NB4 (cell line): ENCODE data around the gene PDE4D.

Experiments
- DNase-seq: peaks from one replicate; pipeline ENCODE4 v3.0.0; 2010; ENCODE audit warnings: low read depth
- H3K4me3 ChIP-seq: one replicate; pipeline ENCODE4 v1.5.1; 2011; ENCODE audit warnings: mild to moderate bottlenecking, low read depth, low read length, moderate library complexity
- MYC ChIP-seq: IDR thresholded peaks from 2 replicates; pipeline ENCODE4 v1.6.1; 2011; ENCODE audit warnings: low read depth, low read length
- POLR2A ChIP-seq: IDR thresholded peaks from 2 replicates; pipeline ENCODE4 v1.6.1; 2011; ENCODE audit warnings: mild to moderate bottlenecking; ENCODE audit not compliant: insufficient read length; ENCODE audit errors: extremely low read depth
- TF ChIP-seq, protein P1 (sequence below): IDR thresholded peaks from one replicate; pipeline ENCODE4 v1.5.1; 2012; ENCODE audit warnings: low read depth, low read length
- TF ChIP-seq, protein P2 (sequence below): IDR thresholded peaks from 2 replicates; pipeline ENCODE4 v1.6.1; 2011; ENCODE audit warnings: low read depth, low read length

PDE4D gene

DNA sequence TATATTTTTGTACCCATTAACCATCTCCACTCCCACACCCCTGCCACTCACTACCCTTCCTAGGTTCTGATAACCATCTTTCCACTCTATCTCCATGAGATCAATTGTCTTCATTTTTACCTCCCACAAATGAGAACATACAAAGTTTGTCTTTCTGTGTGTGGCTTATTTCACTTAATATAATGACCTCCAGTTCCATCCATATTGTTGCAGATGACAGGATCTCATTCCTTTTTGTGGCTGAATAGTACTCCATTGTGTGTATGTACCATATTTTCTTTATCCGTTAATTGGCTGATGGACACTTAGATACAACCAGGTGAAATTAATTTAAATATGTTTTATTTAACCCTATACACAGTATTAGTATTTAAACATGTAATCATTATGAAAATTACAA lies 552.9 kb downstream of the PDE4D start:
- TF ChIP-seq POLR2A (no peak), MYC (no peak)
- TF ChIP-seq, protein P1, sequence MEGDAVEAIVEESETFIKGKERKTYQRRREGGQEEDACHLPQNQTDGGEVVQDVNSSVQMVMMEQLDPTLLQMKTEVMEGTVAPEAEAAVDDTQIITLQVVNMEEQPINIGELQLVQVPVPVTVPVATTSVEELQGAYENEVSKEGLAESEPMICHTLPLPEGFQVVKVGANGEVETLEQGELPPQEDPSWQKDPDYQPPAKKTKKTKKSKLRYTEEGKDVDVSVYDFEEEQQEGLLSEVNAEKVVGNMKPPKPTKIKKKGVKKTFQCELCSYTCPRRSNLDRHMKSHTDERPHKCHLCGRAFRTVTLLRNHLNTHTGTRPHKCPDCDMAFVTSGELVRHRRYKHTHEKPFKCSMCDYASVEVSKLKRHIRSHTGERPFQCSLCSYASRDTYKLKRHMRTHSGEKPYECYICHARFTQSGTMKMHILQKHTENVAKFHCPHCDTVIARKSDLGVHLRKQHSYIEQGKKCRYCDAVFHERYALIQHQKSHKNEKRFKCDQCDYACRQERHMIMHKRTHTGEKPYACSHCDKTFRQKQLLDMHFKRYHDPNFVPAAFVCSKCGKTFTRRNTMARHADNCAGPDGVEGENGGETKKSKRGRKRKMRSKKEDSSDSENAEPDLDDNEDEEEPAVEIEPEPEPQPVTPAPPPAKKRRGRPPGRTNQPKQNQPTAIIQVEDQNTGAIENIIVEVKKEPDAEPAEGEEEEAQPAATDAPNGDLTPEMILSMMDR, result no peak
- TF ChIP-seq, protein P2, sequence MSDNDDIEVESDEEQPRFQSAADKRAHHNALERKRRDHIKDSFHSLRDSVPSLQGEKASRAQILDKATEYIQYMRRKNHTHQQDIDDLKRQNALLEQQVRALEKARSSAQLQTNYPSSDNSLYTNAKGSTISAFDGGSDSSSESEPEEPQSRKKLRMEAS, result no peak
- no peak overlapping the region for H3K4me3 ChIP-seq
- DNase-seq, result no peak

DNA sequence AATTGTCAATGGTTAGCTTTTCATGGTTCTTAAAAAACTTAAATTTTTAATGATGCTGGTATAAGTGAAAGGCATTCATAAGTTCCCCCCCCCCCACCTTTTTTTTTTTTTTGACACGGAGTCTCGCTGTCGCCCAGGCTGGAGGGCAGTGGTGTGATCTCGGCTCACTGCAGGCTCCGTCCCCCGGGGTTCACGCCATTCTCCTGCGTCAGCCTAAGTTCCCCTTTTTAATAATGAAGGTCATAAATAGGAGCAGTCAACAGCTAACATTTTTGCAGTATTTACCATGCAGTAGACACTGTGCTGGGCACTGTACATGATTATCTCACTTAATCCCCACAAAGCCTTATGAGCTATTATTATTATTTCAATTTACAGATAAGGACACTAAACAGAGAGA lies 556.3 kb downstream of the PDE4D start:
- no peak overlapping the region for H3K4me3 ChIP-seq
- peak; percentile 55 for DNase-seq
- TF ChIP-seq MYC (no peak), POLR2A (no peak)
- TF ChIP-seq, protein P2, result no peak
- TF ChIP-seq, protein P1, result no peak

DNA sequence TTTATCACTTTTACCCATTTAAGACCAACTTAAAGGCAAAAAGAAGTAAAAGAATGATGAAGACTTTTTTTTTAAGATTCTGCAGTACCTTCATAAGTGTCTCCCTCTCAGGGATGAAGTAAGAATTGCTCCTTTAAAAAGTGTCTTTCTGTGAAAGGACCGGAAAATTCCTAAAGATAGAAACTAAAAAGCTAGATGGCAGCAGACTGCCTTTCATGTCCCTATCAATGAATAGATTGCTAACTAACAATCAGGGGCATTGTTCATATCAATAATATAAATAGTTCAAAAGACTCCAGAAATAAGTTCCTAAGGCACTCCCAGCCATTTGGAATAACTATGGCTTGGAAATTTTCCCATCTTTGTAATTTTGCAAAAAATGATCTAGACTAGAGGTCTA lies 558.0 kb downstream of the PDE4D start:
- no peak overlapping the region for H3K4me3 ChIP-seq
- TF ChIP-seq, protein P1, result no peak
- TF ChIP-seq POLR2A, result no peak
- no peak for DNase-seq

DNA sequence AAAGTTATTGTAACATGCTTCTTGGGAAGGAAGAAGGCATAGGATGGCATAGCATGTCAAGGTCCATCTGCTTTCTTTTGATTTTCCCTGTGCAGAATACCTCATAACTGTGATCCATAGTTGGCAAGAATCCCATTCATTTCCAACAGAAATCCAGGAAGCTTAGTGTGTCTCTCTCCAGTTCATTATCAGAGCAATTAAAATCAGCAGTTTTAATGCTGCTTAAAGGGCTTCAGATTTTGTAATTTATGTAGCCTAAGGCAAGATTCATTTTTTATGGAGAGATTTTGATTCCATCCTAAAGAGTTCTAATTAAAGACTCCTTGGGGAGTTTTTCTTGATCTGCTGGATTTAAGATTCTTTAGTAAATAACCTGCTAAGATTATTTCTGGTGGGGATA lies 560.1 kb downstream of the PDE4D start:
- no peak overlapping the region for H3K4me3 ChIP-seq
- TF ChIP-seq POLR2A (no peak), MYC (no peak)
- TF ChIP-seq, protein P2, result no peak
- TF ChIP-seq, protein P1, result no peak
- no peak for DNase-seq

DNA sequence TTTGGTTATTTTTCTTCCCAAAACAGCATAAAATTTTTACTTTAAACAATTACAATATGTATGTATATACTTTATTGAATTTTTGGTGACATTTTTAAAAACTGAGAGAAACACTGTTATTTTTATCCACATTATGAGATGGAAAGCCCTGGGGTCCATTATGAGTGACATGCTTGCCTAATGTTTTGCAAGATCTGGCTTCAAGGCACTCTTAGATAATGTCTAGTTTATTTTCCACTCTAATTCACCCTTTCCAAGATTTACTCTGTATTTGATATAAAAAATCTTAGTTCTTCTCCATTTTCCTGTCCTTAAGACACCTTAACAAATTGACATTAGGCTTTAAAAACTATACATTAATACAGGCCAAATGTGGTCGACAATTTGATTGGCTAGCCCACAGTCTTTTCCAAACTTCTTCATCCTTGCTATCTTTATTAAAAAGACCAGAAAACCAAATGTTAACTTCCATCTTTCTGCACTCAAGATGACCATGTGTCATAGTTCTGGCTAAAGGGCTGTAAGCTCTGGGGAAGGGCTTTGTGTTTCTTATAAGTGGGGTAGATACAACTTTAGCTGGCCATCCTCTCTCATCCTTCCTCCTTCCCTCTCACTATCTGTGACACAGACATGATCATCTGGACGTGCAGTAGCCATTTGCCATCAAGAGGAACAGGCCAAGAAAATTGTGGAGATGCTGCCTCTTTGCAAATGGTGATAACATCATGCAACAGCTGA lies 561.1 kb downstream of the PDE4D start:
- no peak for DNase-seq
- TF ChIP-seq MYC, result no peak
- TF ChIP-seq, protein P2, result no peak
- TF ChIP-seq, protein P1, result no peak
- no peak for TF ChIP-seq POLR2A
- H3K4me3 ChIP-seq, result no peak overlapping the region

DNA sequence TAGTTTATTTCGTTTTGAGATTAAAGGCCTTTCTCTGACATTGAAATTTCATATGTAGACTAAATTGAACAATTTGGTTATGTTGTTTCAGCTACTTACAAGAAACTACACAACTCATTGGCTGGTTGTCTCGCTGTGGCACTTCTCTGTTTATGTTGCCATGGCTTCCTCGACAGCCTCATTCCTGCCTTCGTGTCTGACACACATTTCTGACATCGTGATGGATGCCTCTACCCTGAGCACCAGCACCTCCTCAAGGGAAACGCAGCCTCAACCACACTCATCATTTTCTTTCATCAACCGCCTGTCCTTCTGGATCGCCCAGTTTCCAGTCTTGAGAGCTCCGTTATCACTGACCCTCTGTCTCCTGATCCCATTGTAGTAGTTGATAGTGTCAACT lies 562.8 kb downstream of the PDE4D start:
- no peak for DNase-seq
- no peak overlapping the region for H3K4me3 ChIP-seq
- TF ChIP-seq, protein P1, result no peak
- TF ChIP-seq POLR2A (no peak), MYC (no peak)
- TF ChIP-seq, protein P2, result no peak
